ENCODE measurements around the gene KCNK3.

GRCh38 chr2:26694001-26694400 is 1.5 kb downstream of the KCNK3 start:
- no peak for TF ChIP-seq EZH2 (IDR thresholded peaks at IDR 0.05; ENCODE audit: borderline replicate concordance, insufficient read depth, low read length, poor library complexity, severe bottlenecking)
- no peak for TF ChIP-seq CTCF (IDR thresholded peaks at IDR 0.05; ENCODE audit: poor library complexity, severe bottlenecking)
- no peak for TF ChIP-seq EP300 (conservative IDR thresholded peaks at IDR 0.05; ENCODE audit: poor library complexity, severe bottlenecking)
